Measurements from ENCODE around the gene ARHGEF17. TPM values are rescaled to one million over a fixed set of nuclear protein-coding genes. Genes with fewer than 3 reads are reported as not detected.

ARHGEF17 gene
- total RNA-seq, 1 experiment from 2014 or later: 22.3 TPM

DNA sequence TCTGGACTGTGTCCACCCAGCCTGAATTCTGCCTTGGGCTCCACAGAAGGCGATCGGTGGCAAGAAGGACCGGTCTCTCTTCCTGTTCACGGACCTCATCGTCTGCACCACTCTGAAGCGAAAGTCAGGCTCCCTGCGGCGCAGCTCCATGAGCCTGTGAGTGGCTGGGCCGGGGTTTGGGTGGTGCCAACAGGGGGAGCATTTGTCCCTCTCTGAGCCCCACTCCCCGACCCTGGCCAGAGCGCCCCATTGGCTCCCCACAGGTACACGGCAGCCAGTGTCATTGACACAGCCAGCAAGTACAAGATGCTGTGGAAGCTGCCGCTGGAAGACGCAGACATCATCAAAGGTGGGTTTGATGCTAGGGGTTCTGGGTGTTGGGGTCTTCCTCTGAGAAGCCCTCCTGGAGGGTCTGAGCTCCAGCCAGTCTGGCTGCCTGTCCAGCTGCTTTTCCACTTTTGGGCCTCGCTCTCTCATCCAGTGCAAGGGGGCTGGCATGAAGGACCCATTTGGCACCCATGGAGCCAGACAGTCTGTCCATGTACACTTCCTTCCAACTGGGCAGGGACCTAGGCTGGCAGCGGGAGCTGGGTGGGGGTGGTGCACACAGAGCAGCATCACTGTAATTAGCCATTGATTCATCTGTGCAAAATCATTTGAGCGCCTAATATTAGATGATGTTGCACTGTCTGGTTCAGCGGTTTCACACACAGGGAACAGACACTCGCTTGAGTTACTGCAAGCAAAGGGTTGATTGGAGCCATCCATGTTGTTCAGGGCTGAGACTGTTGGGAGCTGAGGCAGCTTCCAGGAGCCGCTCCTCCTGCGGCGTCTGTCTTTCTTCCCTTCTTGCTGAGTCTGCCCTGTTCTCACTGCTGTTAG lies 49.1 kb downstream of the ARHGEF17 start:
- intact Hi-C loops (cut with micrococcal nuclease; ENCODE audit: unreplicated experiment): no loop called here
- Mint-ChIP-seq H3K9me3 (ENCODE audit: low read depth, unreplicated experiment) (no peaks in the 10 kb centered on the region), H3K27me3 (ENCODE audit: unreplicated experiment) (no peaks in the 10 kb centered on the region), H3K4me3 (ENCODE audit: low read depth, unreplicated experiment) (no peak overlapping the region), H3K36me3 (ENCODE audit: insufficient read depth, unreplicated experiment) (no peaks in the 10 kb centered on the region), H3K4me1 (ENCODE audit: low read depth, unreplicated experiment) (no peaks in the 10 kb centered on the region), H3K27ac (ENCODE audit: unreplicated experiment) (no peak overlapping the region)
- CTCF ChIA-PET: interaction anchor here (1.1 kb wide), 1 partner anchor 17 kb away, joined by 3 read pairs; no protein-coding TSS in a partner anchor
- DNase-seq: no peak
- no TSS peak for BruUV-seq (replicated peaks)
- TF ChIP-seq CTCF (IDR thresholded peaks at IDR 0.05; ENCODE audit: unreplicated experiment): no peak

DNA sequence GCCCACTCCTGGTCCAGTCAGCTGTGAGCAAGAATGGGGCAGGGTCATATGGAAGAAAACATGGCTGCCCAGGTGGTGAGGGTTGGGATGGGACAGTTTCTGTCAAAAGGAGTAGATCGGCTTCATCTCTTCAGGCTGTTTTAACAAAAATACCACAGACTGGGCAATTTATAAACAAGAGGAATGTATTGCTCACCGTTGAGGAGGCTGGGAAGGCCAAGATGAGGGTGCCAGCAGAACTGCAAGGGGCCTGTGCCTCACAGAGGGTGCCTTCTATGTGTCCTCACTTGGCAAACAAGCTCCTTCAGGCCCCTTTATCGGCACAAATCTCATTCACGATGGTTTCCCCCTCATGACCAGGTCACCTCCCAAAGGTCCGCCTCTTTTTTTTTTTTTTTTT lies 50.0 kb downstream of the ARHGEF17 start:
- no peak for DNase-seq
- Mint-ChIP-seq H3K27ac (ENCODE audit: unreplicated experiment) (no peak overlapping the region), H3K4me3 (ENCODE audit: low read depth, unreplicated experiment) (no peak overlapping the region), H3K36me3 (ENCODE audit: insufficient read depth, unreplicated experiment) (peaks cover 7% of the 10 kb centered on the region), H3K9me3 (ENCODE audit: low read depth, unreplicated experiment) (no peaks in the 10 kb centered on the region), H3K27me3 (ENCODE audit: unreplicated experiment) (no peaks in the 10 kb centered on the region), H3K4me1 (ENCODE audit: low read depth, unreplicated experiment) (no peaks in the 10 kb centered on the region)
- intact Hi-C loops (cut with micrococcal nuclease; ENCODE audit: unreplicated experiment): no loop called here
- no TSS peak for BruUV-seq (replicated peaks)
- TF ChIP-seq CTCF (IDR thresholded peaks at IDR 0.05; ENCODE audit: unreplicated experiment): no peak
- CTCF ChIA-PET: interaction anchor here (0.6 to 1.1 kb wide), 5 partner anchors 18 to 201 kb away, joined by 3 to 7 read pairs (median 3); no protein-coding TSS in a partner anchor

DNA sequence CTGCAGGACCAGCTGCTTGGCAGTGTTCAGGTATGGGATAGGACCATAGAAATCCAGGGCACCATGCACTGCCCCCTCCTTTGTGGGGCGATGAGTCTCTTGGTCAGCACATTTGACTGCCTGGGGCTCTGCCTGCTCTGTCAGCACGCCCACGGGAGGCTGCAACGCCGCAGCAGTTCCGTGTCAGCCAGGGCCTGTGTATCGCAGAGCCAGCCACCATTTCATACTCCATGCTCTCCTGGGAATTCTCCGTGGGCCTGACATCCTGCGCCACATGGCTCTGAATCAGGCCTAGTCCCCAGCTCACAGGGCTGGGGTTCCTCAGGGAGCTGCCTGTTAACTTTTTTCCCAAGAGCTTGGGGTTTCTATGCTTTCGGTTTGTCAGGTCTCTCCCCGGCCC lies 51.3 kb downstream of the ARHGEF17 start:
- peaks cover 10% of the 10 kb centered on the region for H3K36me3 Mint-ChIP-seq (ENCODE audit: insufficient read depth, unreplicated experiment)

More for the DNA sequence above, 51.3 kb downstream of the ARHGEF17 start:
- H3K4me1 Mint-ChIP-seq (ENCODE audit: low read depth, unreplicated experiment): no peaks in the 10 kb centered on the region
- H3K4me3 Mint-ChIP-seq (ENCODE audit: low read depth, unreplicated experiment): no peak overlapping the region
- H3K27ac Mint-ChIP-seq (ENCODE audit: unreplicated experiment): no peak overlapping the region
- H3K27me3 Mint-ChIP-seq (ENCODE audit: unreplicated experiment): no peaks in the 10 kb centered on the region
- no peak for TF ChIP-seq CTCF (IDR thresholded peaks at IDR 0.05; ENCODE audit: unreplicated experiment)
- CTCF ChIA-PET: interaction anchor here (1.6 to 2.2 kb wide), 2 partner anchors 8 to 52 kb away, joined by 9 to 14 read pairs; partner anchors contain the start of gene ARHGEF17
- no peaks in the 10 kb centered on the region for H3K9me3 Mint-ChIP-seq (ENCODE audit: low read depth, unreplicated experiment)
- DNase-seq: no peak
- BruUV-seq (replicated peaks): no TSS peak
- intact Hi-C loops (cut with micrococcal nuclease; ENCODE audit: unreplicated experiment): no loop called here

All from Calu3 (cell line).